HG03159 (cell line): ENCODE measurements around the gene SLC2A9.
A peak's percentile ranks its signal among the peaks of the same experiment; 100 is the strongest.
"Not testable (repeated sequence)": the region's sequence is repeated elsewhere in the genome, so short reads cannot be mapped to it uniquely, and the experiment has no call there.

Experiments
- ATAC-seq: cut with Tn5 transposase; IDR thresholded peaks from one replicate; pipeline ENCODE4 v1.9.1; 2021; ENCODE audit warnings: mild to moderate bottlenecking, moderate library complexity; ENCODE audit not compliant: unreplicated experiment

Gene SLC2A9

GRCh38 chr4:9847968-9848748 is 173.1 kb downstream of the SLC2A9 start:
- no peak for ATAC-seq

GRCh38 chr4:9845791-9846493 is 175.4 kb downstream of the SLC2A9 start:
- ATAC-seq = no peak

GRCh38 chr4:9841072-9841471 is 180.2 kb downstream of the SLC2A9 start:
- ATAC-seq = no peak

- no peak for ATAC-seq
Observed at GRCh38 chr4:9835430-9835829, 185.9 kb downstream of the SLC2A9 start.

GRCh38 chr4:9833421-9833820 is 187.9 kb downstream of the SLC2A9 start:
- no peak for ATAC-seq

GRCh38 chr4:9832640-9833039 is 188.7 kb downstream of the SLC2A9 start:
- ATAC-seq = no peak

- ATAC-seq = no peak
Observed at GRCh38 chr4:9826551-9826950, 194.7 kb downstream of the SLC2A9 start.

- no peak for ATAC-seq
Observed at GRCh38 chr4:9825049-9825448, 196.2 kb downstream of the SLC2A9 start.

- no peak for ATAC-seq
Observed at GRCh38 chr4:9820343-9820742, 201.0 kb downstream of the SLC2A9 start.

GRCh38 chr4:9816285-9816684 is 205.0 kb downstream of the SLC2A9 start:
- no peak for ATAC-seq

GRCh38 chr4:9812501-9813340 is 208.6 kb downstream of the SLC2A9 start:
- ATAC-seq = peak; percentile 86

- ATAC-seq = no peak
Observed at GRCh38 chr4:9811806-9812205, 209.5 kb downstream of the SLC2A9 start.

- no peak for ATAC-seq
Observed at GRCh38 chr4:9808077-9808476, 213.2 kb downstream of the SLC2A9 start.

GRCh38 chr4:9804918-9805317 is 216.4 kb downstream of the SLC2A9 start:
- ATAC-seq = no peak

GRCh38 chr4:9800848-9801247 is 220.4 kb downstream of the SLC2A9 start:
- ATAC-seq = no peak

- ATAC-seq = not testable (repeated sequence)
Observed at GRCh38 chr4:9796641-9797040, 224.7 kb downstream of the SLC2A9 start.

- no peak for ATAC-seq
Observed at GRCh38 chr4:9792381-9792780, 228.9 kb downstream of the SLC2A9 start.

GRCh38 chr4:9785891-9786290 is 235.4 kb downstream of the SLC2A9 start:
- ATAC-seq = not testable (repeated sequence)

GRCh38 chr4:9782136-9782436 is 239.2 kb downstream of the SLC2A9 start:
- ATAC-seq = no peak

GRCh38 chr4:9781343-9782135 is 239.8 kb downstream of the SLC2A9 start, which contains the start of gene DRD5:
Gene DRD5, plus strand, starts transcription at chr4:9781634. Its CDS starts 396 bp downstream, at chr4:9782030.
- no peak for ATAC-seq
